Measurements from ENCODE around the gene PCAT6. TPM values are rescaled to one million over a fixed set of nuclear protein-coding genes. Genes with fewer than 3 reads are reported as not detected.

The PCAT6 gene
- total RNA-seq, 4 donors from 2014 or later: not detected

- H3K4me3 ChIP-seq: peak overlapping the region; percentile 75 to 77
- no peaks in the 10 kb centered on the region for H3K9me3 ChIP-seq
- H3K27ac ChIP-seq: peak overlapping the region; percentile 83 to 85
- TF ChIP-seq, protein P1, sequence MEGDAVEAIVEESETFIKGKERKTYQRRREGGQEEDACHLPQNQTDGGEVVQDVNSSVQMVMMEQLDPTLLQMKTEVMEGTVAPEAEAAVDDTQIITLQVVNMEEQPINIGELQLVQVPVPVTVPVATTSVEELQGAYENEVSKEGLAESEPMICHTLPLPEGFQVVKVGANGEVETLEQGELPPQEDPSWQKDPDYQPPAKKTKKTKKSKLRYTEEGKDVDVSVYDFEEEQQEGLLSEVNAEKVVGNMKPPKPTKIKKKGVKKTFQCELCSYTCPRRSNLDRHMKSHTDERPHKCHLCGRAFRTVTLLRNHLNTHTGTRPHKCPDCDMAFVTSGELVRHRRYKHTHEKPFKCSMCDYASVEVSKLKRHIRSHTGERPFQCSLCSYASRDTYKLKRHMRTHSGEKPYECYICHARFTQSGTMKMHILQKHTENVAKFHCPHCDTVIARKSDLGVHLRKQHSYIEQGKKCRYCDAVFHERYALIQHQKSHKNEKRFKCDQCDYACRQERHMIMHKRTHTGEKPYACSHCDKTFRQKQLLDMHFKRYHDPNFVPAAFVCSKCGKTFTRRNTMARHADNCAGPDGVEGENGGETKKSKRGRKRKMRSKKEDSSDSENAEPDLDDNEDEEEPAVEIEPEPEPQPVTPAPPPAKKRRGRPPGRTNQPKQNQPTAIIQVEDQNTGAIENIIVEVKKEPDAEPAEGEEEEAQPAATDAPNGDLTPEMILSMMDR (IDR thresholded peaks at IDR 0.05): no peak
- no peak for TF ChIP-seq POLR2A (IDR thresholded peaks at IDR 0.05)
- H3K36me3 ChIP-seq: no peaks in the 10 kb centered on the region
- intact Hi-C loops (cut with DNase I; ENCODE audit: low total_unique reads): no loop called here
- H3K27me3 ChIP-seq: no peaks in the 10 kb centered on the region
- DNase-seq: peak; percentile 26 to 32
- H3K4me1 ChIP-seq: no peaks in the 10 kb centered on the region
Observed at GRCh38 chr1:202811296-202812175, 782 bp downstream of the PCAT6 start.

GRCh38 chr1:202812176-202813026 lies 1.6 kb downstream of the PCAT6 start:
- intact Hi-C loops (cut with DNase I; ENCODE audit: low total_unique reads): no loop called here
- Histone ChIP-seq H3K27ac (no peak overlapping the region), H3K4me3 (no peak overlapping the region), H3K36me3 (no peaks in the 10 kb centered on the region), H3K27me3 (no peaks in the 10 kb centered on the region), H3K9me3 (no peaks in the 10 kb centered on the region), H3K4me1 (no peaks in the 10 kb centered on the region)
- no peak for TF ChIP-seq POLR2A (IDR thresholded peaks at IDR 0.05)
- TF ChIP-seq, protein P1 (IDR thresholded peaks at IDR 0.05): no peak
- DNase-seq: no peak

DNA sequence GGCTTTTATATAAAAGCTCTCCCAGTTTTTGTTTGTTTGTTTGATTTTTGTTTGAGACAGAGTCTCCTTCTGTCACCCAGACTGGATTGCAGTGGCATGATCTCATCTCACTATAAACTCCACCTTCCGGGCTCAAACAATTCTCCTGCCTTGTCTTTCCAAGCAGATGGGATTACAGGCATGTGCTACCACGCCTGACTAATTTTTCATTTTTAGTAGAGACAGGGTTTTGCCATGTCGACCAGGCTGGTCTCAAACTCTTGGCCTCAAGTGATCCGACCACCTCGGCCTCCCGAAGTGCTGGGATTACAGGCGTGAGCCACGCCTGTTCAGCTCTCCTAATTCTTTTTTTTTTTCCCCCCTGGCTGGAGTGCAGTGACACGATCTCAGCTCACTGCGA lies 4.4 kb downstream of the PCAT6 start:
- no peaks in the 10 kb centered on the region for H3K36me3 ChIP-seq
- H3K27me3 ChIP-seq: no peaks in the 10 kb centered on the region
- no peak overlapping the region for H3K4me3 ChIP-seq
- intact Hi-C loops (cut with DNase I; ENCODE audit: low total_unique reads): no loop called here
- no peaks in the 10 kb centered on the region for H3K4me1 ChIP-seq
- no peak for DNase-seq
- TF ChIP-seq, protein P1 (IDR thresholded peaks at IDR 0.05): no peak
- no peak for TF ChIP-seq POLR2A (IDR thresholded peaks at IDR 0.05)
- no peak overlapping the region for H3K27ac ChIP-seq
- H3K9me3 ChIP-seq: no peaks in the 10 kb centered on the region

DNA sequence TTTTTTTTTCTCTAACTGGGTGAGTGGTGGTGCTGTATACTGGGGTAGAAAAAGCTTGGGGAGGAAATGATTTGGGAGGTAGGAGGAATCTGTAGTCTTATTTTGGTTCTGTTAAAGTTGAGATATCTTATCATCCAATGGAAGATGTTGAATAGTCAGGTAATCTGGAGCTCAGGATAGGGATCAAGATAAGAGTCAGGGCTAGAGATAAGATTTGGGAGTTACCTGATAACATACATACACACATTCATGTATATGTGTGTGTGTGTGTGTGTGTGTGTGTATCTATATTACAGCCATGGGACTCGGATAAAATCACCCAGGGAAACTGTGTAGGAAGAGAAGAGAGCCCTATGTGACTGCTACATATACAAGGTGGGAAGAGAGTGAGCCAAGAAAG lies 8.1 kb downstream of the PCAT6 start:
- H3K36me3 ChIP-seq: no peaks in the 10 kb centered on the region
- no peaks in the 10 kb centered on the region for H3K4me1 ChIP-seq
- no peak overlapping the region for H3K27ac ChIP-seq
- intact Hi-C loops (cut with DNase I; ENCODE audit: low total_unique reads): no loop called here
- no peak for DNase-seq
- TF ChIP-seq, protein P1 (IDR thresholded peaks at IDR 0.05): no peak
- TF ChIP-seq POLR2A (IDR thresholded peaks at IDR 0.05): no peak
- H3K27me3 ChIP-seq: no peaks in the 10 kb centered on the region
- no peak overlapping the region for H3K4me3 ChIP-seq
- no peaks in the 10 kb centered on the region for H3K9me3 ChIP-seq

GRCh38 chr1:202821467-202821866 lies 10.7 kb downstream of the PCAT6 start:
- H3K4me3 ChIP-seq: no peak overlapping the region
- no peak overlapping the region for H3K27ac ChIP-seq
- TF ChIP-seq, protein P1 (IDR thresholded peaks at IDR 0.05): no peak
- TF ChIP-seq POLR2A (IDR thresholded peaks at IDR 0.05): no peak
- no peaks in the 10 kb centered on the region for H3K4me1 ChIP-seq
- H3K36me3 ChIP-seq: no peaks in the 10 kb centered on the region
- H3K9me3 ChIP-seq: no peaks in the 10 kb centered on the region
- H3K27me3 ChIP-seq: no peaks in the 10 kb centered on the region
- intact Hi-C loops (cut with DNase I; ENCODE audit: low total_unique reads): no loop called here
- no peak for DNase-seq
